IPS-18a (cell line): ENCODE data around the gene EDNRA.
"Not testable (repeated sequence)": the region's sequence is repeated elsewhere in the genome, so short reads cannot be mapped to it uniquely, and the experiment has no call there.

Experiments
- H3K27ac ChIP-seq: one replicate; pipeline ENCODE4 v1.5.1; 2013; ENCODE audit warnings: low read length
- H3K27me3 ChIP-seq: one replicate; pipeline ENCODE4 v1.6.1; 2013; ENCODE audit warnings: mild to moderate bottlenecking, low read length; ENCODE audit not compliant: control insufficient read depth, insufficient read depth
- H3K36me3 ChIP-seq: one replicate; pipeline ENCODE4 v1.6.1; 2013; ENCODE audit warnings: low read depth, low read length; ENCODE audit not compliant: control insufficient read depth
- H3K4me1 ChIP-seq: one replicate; pipeline ENCODE4 v1.6.1; 2013; ENCODE audit warnings: low read depth, low read length; ENCODE audit not compliant: control insufficient read depth
- H3K4me3 ChIP-seq: one replicate; pipeline ENCODE4 v1.5.1; 2013; ENCODE audit warnings: low read length
- H3K9ac ChIP-seq: one replicate; pipeline ENCODE4 v1.6.1; 2013; ENCODE audit warnings: mild to moderate bottlenecking, low read length, moderate library complexity
- H3K9me3 ChIP-seq: one replicate; pipeline ENCODE4 v1.6.1; 2013; ENCODE audit warnings: low read depth, low read length; ENCODE audit not compliant: control insufficient read depth

The EDNRA gene

DNA sequence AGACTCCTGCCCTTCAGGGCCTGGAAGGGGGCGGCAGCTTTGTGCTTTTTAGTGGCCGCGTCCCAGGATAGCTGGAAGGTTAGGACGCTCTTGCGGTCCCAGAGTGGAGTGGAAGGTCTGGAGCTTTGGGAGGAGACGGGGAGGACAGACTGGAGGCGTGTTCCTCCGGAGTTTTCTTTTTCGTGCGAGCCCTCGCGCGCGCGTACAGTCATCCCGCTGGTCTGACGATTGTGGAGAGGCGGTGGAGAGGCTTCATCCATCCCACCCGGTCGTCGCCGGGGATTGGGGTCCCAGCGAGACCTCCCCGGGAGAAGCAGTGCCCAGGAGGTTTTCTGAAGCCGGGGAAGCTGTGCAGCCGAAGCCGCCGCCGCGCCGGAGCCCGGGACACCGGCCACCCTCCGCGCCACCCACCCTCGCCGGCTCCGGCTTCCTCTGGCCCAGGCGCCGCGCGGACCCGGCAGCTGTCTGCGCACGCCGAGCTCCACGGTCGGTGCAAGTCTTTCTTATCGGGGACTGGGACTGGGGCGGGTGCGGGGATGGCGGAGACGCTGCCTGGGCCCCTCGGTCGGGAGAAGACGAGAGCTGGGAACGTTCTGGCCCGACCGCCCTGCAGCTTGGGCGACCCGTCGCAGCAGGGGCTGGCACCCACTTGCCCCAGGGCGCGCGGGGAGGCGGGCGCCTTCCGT is at the start of gene EDNRA:
Gene EDNRA (plus strand): TSS at position 207 of the 686 bp plus-strand sequence. CDS start 4,585 bp downstream, outside the sequence.
- H3K27me3 ChIP-seq = peaks cover 33% of the 10 kb centered on the region
- no peaks in the 10 kb centered on the region for H3K36me3 ChIP-seq
- peak within 1 kb of the TSS; percentile 45 for H3K9ac ChIP-seq
- peak within 1 kb of the TSS; percentile 75 for H3K4me3 ChIP-seq
- H3K9me3 ChIP-seq = no peaks in the 10 kb centered on the region
- H3K4me1 ChIP-seq = peaks cover 8% of the 10 kb centered on the region
- H3K27ac ChIP-seq = no peak within 1 kb of the TSS

GRCh38 chr4:147434370-147434769 is 46.5 kb upstream of the EDNRA start:
- H3K27ac ChIP-seq, H3K4me3 ChIP-seq, H3K9ac ChIP-seq, H3K4me1 ChIP-seq, H3K27me3 ChIP-seq, H3K9me3 ChIP-seq, H3K36me3 ChIP-seq: not testable (repeated sequence)

DNA sequence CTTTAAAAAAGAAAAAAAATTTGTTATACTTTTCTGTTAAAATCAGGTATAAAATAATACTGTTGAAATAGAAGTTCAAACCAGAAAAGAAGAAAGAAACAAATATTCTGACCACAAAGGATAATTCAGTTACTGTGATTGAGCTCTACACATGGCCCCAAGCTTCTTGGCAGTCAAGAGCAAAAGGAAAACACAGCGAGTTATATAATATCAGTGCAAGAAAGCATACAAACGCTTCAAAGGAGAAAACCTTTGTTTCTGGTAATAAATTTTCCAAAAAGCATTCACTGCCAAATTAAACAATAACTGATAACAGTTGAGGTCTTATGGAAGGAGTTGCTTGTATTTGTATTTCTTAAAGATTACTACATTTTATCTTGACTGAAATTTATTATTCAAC is 40.5 kb upstream of the EDNRA start:
- Histone ChIP-seq H3K36me3 (no peaks in the 10 kb centered on the region), H3K4me1 (no peaks in the 10 kb centered on the region), H3K9me3 (no peaks in the 10 kb centered on the region), H3K27ac (no peak overlapping the region), H3K27me3 (no peaks in the 10 kb centered on the region), H3K9ac (no peak overlapping the region), H3K4me3 (no peak overlapping the region)

GRCh38 chr4:147447786-147448185 is 33.1 kb upstream of the EDNRA start:
- Histone ChIP-seq H3K9me3 (no peaks in the 10 kb centered on the region), H3K9ac (no peak overlapping the region), H3K27ac (no peak overlapping the region), H3K36me3 (no peaks in the 10 kb centered on the region), H3K4me3 (no peak overlapping the region), H3K4me1 (no peaks in the 10 kb centered on the region), H3K27me3 (no peaks in the 10 kb centered on the region)

- no peaks in the 10 kb centered on the region for H3K9me3 ChIP-seq
- H3K27ac ChIP-seq = no peak overlapping the region
- no peak overlapping the region for H3K4me3 ChIP-seq
- H3K4me1 ChIP-seq = no peaks in the 10 kb centered on the region
- H3K36me3 ChIP-seq = no peaks in the 10 kb centered on the region
- no peaks in the 10 kb centered on the region for H3K27me3 ChIP-seq
- H3K9ac ChIP-seq = no peak overlapping the region
Observed at GRCh38 chr4:147453561-147454141, 27.2 kb upstream of the EDNRA start.

DNA sequence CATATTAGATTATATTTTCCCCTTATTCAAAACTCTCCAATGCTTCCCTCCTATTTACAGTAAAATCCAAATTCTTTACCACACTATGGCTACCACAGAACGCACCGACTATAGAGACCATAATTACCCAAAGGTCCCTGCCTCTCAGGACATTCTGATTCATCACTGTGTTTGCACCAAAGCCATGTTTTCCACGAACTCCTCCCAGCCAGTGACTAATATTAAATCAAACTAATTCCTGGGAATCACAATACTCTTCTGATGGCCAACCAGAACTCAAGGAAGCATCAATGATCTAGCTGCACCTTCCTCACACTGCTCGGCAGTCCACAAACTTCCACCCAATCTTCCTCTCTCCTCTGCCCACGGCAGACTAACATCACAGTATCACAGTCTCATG is 24.2 kb upstream of the EDNRA start:
- H3K9me3 ChIP-seq = no peaks in the 10 kb centered on the region

DNA sequence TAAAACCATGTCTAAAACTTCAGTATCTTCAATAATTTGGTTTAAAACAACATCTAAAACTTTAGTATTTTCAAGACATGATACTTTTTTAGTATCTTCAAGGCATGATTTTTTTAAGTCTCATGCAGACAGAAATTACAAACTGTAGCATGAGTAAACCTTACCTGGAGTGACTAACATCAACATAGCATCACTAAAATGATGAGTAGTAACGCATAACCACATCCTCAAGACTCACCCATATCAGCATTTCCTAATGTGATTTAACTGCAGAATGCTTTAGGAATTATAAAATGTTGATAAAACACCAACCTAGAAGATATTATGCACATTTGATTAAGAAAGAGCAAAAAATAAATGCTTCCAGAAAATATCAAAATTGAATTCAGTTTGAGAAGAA is 19.7 kb upstream of the EDNRA start:
- Histone ChIP-seq H3K4me1 (no peaks in the 10 kb centered on the region), H3K27me3 (no peaks in the 10 kb centered on the region), H3K36me3 (no peaks in the 10 kb centered on the region), H3K27ac (no peak overlapping the region), H3K4me3 (no peak overlapping the region), H3K9ac (no peak overlapping the region), H3K9me3 (no peaks in the 10 kb centered on the region)

More for the DNA sequence above, 24.2 kb upstream of the EDNRA start:
- Histone ChIP-seq H3K9ac (no peak overlapping the region), H3K27me3 (no peaks in the 10 kb centered on the region), H3K4me3 (no peak overlapping the region), H3K27ac (no peak overlapping the region), H3K36me3 (no peaks in the 10 kb centered on the region), H3K4me1 (no peaks in the 10 kb centered on the region)

DNA sequence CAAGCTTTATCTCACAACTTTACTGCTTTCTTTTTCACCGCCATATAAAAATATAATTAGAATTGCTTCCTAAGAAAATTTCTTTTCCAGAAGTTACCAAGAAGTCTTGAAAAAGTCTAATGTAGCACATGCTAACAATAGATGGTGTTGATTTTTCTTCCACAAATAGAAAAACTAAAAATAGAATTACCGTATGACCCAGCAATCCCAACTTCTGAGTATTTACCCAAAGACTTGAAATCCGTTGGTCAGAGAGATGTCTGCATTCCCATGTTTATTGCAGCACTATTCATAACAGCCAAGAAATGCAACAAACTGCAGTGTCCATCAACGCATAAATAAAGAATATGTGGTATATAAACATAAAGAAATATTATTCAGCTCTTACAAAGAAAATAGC is 17.8 kb upstream of the EDNRA start:
- no peaks in the 10 kb centered on the region for H3K27me3 ChIP-seq
- H3K9ac ChIP-seq = no peak overlapping the region
- H3K27ac ChIP-seq = no peak overlapping the region
- no peaks in the 10 kb centered on the region for H3K9me3 ChIP-seq
- H3K4me3 ChIP-seq = no peak overlapping the region
- H3K36me3 ChIP-seq = no peaks in the 10 kb centered on the region
- H3K4me1 ChIP-seq = no peaks in the 10 kb centered on the region

GRCh38 chr4:147465461-147465860 is 15.4 kb upstream of the EDNRA start:
- no peaks in the 10 kb centered on the region for H3K27me3 ChIP-seq
- no peak overlapping the region for H3K27ac ChIP-seq
- no peaks in the 10 kb centered on the region for H3K4me1 ChIP-seq
- no peak overlapping the region for H3K9ac ChIP-seq
- H3K36me3 ChIP-seq = no peaks in the 10 kb centered on the region
- H3K4me3 ChIP-seq = no peak overlapping the region
- no peaks in the 10 kb centered on the region for H3K9me3 ChIP-seq

GRCh38 chr4:147477439-147477838 is 3.5 kb upstream of the EDNRA start:
- no peak overlapping the region for H3K4me3 ChIP-seq
- peaks cover 25% of the 10 kb centered on the region for H3K27me3 ChIP-seq
- H3K4me1 ChIP-seq = peaks cover 8% of the 10 kb centered on the region
- peaks cover 4% of the 10 kb centered on the region for H3K9me3 ChIP-seq
- no peak overlapping the region for H3K27ac ChIP-seq
- H3K36me3 ChIP-seq = no peaks in the 10 kb centered on the region
- no peak overlapping the region for H3K9ac ChIP-seq

- Histone ChIP-seq H3K9ac (no peak overlapping the region), H3K9me3 (no peaks in the 10 kb centered on the region), H3K36me3 (no peaks in the 10 kb centered on the region), H3K27ac (no peak overlapping the region), H3K4me3 (no peak overlapping the region), H3K4me1 (peaks cover 8% of the 10 kb centered on the region), H3K27me3 (peaks cover 33% of the 10 kb centered on the region)
Observed at GRCh38 chr4:147479376-147479775, 1.5 kb upstream of the EDNRA start.

GRCh38 chr4:147479786-147480185 is 1.1 kb upstream of the EDNRA start:
- Histone ChIP-seq H3K4me3 (no peak overlapping the region), H3K9me3 (no peaks in the 10 kb centered on the region), H3K27ac (no peak overlapping the region), H3K4me1 (peaks cover 8% of the 10 kb centered on the region), H3K9ac (no peak overlapping the region), H3K27me3 (peaks cover 33% of the 10 kb centered on the region), H3K36me3 (no peaks in the 10 kb centered on the region)
